T-cell (primary cell): Measurements from ENCODE around the gene RSL1D1. TPM values are rescaled to one million over a fixed set of nuclear protein-coding genes. Genes with fewer than 3 reads are reported as not detected.

Experiments used
- ATAC-seq, 4 experiments: fragments of 200-7000 bp in 3 of 4; fragments of 150-1000 bp in 1 of 4; cut with Tn5 transposase; replicated peaks in 1 of 4; 1 replicate in 3 of 4; 2 replicates in 1 of 4; pipeline ENCODE4 v1.10.0; 2021; ENCODE audit warnings: moderate library complexity in 3 of 4, mild to moderate bottlenecking in 2 of 4, moderate number of reproducible peaks in 1 of 4
- CTCF ChIA-PET, 2 donors: fragments of 300-600 bp; sonication (Branson Sonifier 250); formaldehyde crosslinking; loops; one replicate each; lab custom pipeline; 2022; ENCODE audit warnings: antibody characterized with exemption in 2 of 2; lab: Charles Lee
- POLR2A ChIA-PET, 2 donors: fragments of 300-600 bp; sonication (Branson Sonifier 250); formaldehyde crosslinking; loops; one replicate each; lab custom pipeline; 2022; ENCODE audit warnings: antibody characterized with exemption in 2 of 2; lab: Charles Lee
- DNase-seq, 35 experiments: peaks; one replicate each; pipeline versions ENCODE4 v3.0.0 to v3.0.0-alpha.2; 2013 to 2023
- H3K27ac ChIP-seq: one replicate; pipeline ENCODE4 v1.5.1; 2013; ENCODE audit warnings: low read length
- H3K27me3 ChIP-seq, 2 experiments: replicated peaks in 1 of 2; 1 replicate in 1 of 2; 2 replicates in 1 of 2; pipeline versions ENCODE4 v1.6.1 to v1.7.0; 2013; ENCODE audit warnings: low read length in 1 of 2, mixed read lengths in 1 of 2; ENCODE audit not compliant: control insufficient read depth in 2 of 2, insufficient read depth in 2 of 2; ENCODE audit errors: extremely low read depth in 1 of 2
- H3K36me3 ChIP-seq, 2 donors: 1 replicate in 1 of 2; 2 replicates in 1 of 2; pipeline versions ENCODE4 v1.6.1 to v1.7.0; 2013; ENCODE audit warnings: low read length in 1 of 2; ENCODE audit not compliant: control insufficient read depth in 2 of 2, insufficient read depth in 1 of 2; ENCODE audit errors: extremely low read depth in 1 of 2
- H3K4me1 ChIP-seq, 2 experiments: 1 replicate in 1 of 2; 2 replicates in 1 of 2; pipeline versions ENCODE4 v1.6.1 to v1.7.0; 2013; ENCODE audit warnings: low read length in 2 of 2, mixed read lengths in 1 of 2; ENCODE audit not compliant: insufficient read depth in 2 of 2, control insufficient read depth in 1 of 2; ENCODE audit errors: extremely low read depth in 1 of 2
- H3K4me3 ChIP-seq, 2 donors: 1 replicate in 1 of 2; 2 replicates in 1 of 2; pipeline versions ENCODE4 v1.5.1 to v1.7.0; 2013; ENCODE audit warnings: mild to moderate bottlenecking in 2 of 2, low read length in 1 of 2, moderate library complexity in 1 of 2; ENCODE audit not compliant: control insufficient read depth in 1 of 2; ENCODE audit errors: extremely low read depth in 1 of 2
- H3K9me3 ChIP-seq: 2 replicates; pipeline ENCODE4 v1.7.0; 2013
- H3K27ac Mint-ChIP-seq, 2 donors: one replicate each; pipeline ENCODE4 v1.8.0; 2020 to 2021; ENCODE audit warnings: mild to moderate bottlenecking in 2 of 2, mixed read lengths in 2 of 2
- H3K27me3 Mint-ChIP-seq, 2 donors: one replicate each; pipeline ENCODE4 v1.8.0; 2021 to 2022; ENCODE audit warnings: mixed read lengths in 2 of 2
- H3K36me3 Mint-ChIP-seq: one replicate; pipeline ENCODE4 v1.8.0; 2021; ENCODE audit warnings: mixed read lengths
- H3K4me1 Mint-ChIP-seq, 3 donors: one replicate each; pipeline ENCODE4 v1.8.0; 2020 to 2022; ENCODE audit warnings: mixed read lengths in 3 of 3, mild to moderate bottlenecking in 1 of 3
- H3K4me3 Mint-ChIP-seq, 3 donors: one replicate each; pipeline ENCODE4 v1.8.0; 2020 to 2022; ENCODE audit warnings: mild to moderate bottlenecking in 3 of 3, mixed read lengths in 3 of 3, moderate library complexity in 3 of 3
- H3K9me3 Mint-ChIP-seq, 3 donors: one replicate each; pipeline ENCODE4 v1.8.0; 2020 to 2022; ENCODE audit warnings: mixed read lengths in 3 of 3
- WGBS: methylation state at CpG from one replicate; pipeline ENCODE4 v1.1.5; 2013; ENCODE audit warnings: missing lambda C conversion rate; ENCODE audit not compliant: insufficient coverage; 5-methylcytosine and 5-hydroxymethylcytosine counted together
- total RNA-seq, 35 experiments: library from RNA in 6 of 35; stranded (reverse) in 6 of 35; fragments of 120-200 nt in 1 of 35; gene quantifications; one replicate each; pipeline versions ENCODE4 v1.2.1 to v1.2.4 and lab custom pipeline; 2013 to 2026

Gene RSL1D1
- total RNA-seq, 5 donors from 2014 or later (not counting 1 experiment from before 2014, with no cell fraction given) = 165 to 205 (median 180) TPM

DNA sequence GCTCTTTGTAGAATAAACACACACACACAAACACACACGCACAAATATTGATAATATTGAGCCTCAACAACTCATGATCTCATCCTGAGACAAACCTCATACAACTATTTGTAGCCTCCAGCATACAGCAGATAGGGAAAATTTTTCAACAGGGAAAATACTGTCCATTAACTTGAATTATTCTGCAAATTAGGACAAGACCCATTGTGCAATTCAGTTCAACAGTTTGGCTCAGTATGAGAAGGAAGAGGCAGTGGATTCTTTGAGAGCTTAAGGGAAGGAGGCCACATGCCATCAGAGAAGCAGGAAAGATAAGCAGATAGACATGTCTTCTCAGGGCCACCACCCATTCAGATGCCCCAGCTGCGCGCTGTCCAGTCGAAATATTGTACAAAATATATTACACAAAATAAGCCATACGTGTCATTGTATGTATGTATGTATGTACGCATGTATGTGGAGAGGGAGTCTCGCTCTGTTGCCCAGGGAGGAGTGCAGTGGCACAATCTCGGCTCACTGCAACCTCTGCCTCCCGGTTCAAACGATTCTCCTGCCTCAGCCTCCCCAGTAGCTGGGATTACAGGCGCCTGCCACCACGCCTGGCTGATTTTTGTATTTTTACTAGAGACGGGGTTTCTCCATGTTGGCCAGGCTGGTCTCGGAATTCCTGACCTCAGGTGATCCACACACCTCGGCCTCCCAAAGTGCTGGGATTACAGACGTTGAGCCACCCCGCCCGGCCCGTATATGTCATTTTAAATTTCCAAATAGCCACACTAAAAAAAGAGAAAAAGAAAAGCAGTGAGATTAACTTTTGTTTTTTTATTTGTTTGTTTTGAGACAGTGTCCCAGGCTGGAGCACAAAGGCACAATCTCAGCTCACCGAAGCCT, 56.1 kb downstream of the RSL1D1 start:
- ChIA-PET POLR2A (interaction anchor here in 1 of 2 donors (0.6 kb wide), 1 partner anchor 58 kb away, joined by 3 read pairs; no protein-coding TSS in a partner anchor), CTCF (interaction anchor here in 1 of 2 donors (4.0 kb wide), 1 partner anchor 10 kb away, joined by 37 read pairs; no protein-coding TSS in a partner anchor)
- H3K27me3 ChIP-seq = no peaks in the 10 kb centered on the region
- peaks cover 39 to 68% of the 10 kb centered on the region in 2 experiments for H3K4me1 ChIP-seq
- H3K27me3 Mint-ChIP-seq = no peaks in the 10 kb centered on the region
- H3K9me3 Mint-ChIP-seq = no peaks in the 10 kb centered on the region
- peak overlapping the region; percentile 86 to 96 for H3K4me3 ChIP-seq
- peak overlapping the region; percentile 91 to 94 for H3K27ac Mint-ChIP-seq
- peaks cover 0 to 2% of the 10 kb centered on the region in 2 donors for H3K36me3 ChIP-seq
- peak overlapping the region; percentile 88 for H3K27ac ChIP-seq
- no peaks in the 10 kb centered on the region for H3K9me3 ChIP-seq
- peak overlapping the region; percentile 90 to 93 (median 90) for H3K4me3 Mint-ChIP-seq
- H3K4me1 Mint-ChIP-seq = peaks cover 81 to 86% (median 82%) of the 10 kb centered on the region in 3 donors
- peaks cover 6% of the 10 kb centered on the region for H3K36me3 Mint-ChIP-seq
- 81% methylated on average over 7 of the region's 20 CpGs for WGBS
- DNase-seq = no peak
- no peak for ATAC-seq

- peaks cover 0 to 2% of the 10 kb centered on the region in 2 donors for H3K36me3 ChIP-seq
- Mint-ChIP-seq H3K36me3 (peaks cover 9% of the 10 kb centered on the region), H3K4me3 (peak overlapping the region; percentile 90 to 93 (median 90)), H3K4me1 (peaks cover 78 to 81% (median 78%) of the 10 kb centered on the region in 3 donors), H3K9me3 (no peaks in the 10 kb centered on the region), H3K27me3 (no peaks in the 10 kb centered on the region), H3K27ac (peak overlapping the region; percentile 91 to 94)
- ChIA-PET CTCF (no interaction called here), POLR2A (no interaction called here)
- peak overlapping the region; percentile 19 for H3K27ac ChIP-seq
- H3K27me3 ChIP-seq = no peaks in the 10 kb centered on the region
- peaks cover 37 to 61% of the 10 kb centered on the region in 2 experiments for H3K4me1 ChIP-seq
- ATAC-seq (no peak), DNase-seq (no peak)
- no peak overlapping the region for H3K4me3 ChIP-seq
- no peaks in the 10 kb centered on the region for H3K9me3 ChIP-seq
- 29% methylated on average over 1 of the region's 2 CpGs for WGBS
These were observed 56.9 kb downstream of the RSL1D1 start for GRCh38 chr16:11794447-11794846.

DNA sequence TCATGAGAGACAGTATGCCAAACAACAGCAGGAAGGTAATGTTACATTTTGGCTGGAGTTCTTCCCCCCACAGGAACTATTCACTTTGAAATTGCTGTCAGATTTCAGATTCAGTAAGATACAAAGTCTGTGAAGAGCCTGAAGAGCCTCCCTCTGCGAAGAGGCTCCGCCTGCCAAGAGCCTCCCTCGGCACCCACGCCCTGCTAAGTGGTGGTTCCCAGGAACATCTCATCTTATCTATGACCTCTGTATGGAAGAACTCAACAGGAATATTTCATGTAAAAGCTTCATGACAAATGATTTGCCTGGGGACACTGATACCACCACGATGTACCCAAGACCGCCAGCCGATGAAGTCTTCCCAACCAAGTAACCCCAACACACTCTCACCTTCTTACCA, 57.5 kb downstream of the RSL1D1 start:
- CTCF ChIA-PET = interaction anchor here in 1 of 2 donors (1.2 kb wide), 1 partner anchor 45 kb away, joined by 4 read pairs; no protein-coding TSS in a partner anchor
- no peak overlapping the region for H3K4me3 ChIP-seq
- H3K36me3 Mint-ChIP-seq = peaks cover 9% of the 10 kb centered on the region

DNA sequence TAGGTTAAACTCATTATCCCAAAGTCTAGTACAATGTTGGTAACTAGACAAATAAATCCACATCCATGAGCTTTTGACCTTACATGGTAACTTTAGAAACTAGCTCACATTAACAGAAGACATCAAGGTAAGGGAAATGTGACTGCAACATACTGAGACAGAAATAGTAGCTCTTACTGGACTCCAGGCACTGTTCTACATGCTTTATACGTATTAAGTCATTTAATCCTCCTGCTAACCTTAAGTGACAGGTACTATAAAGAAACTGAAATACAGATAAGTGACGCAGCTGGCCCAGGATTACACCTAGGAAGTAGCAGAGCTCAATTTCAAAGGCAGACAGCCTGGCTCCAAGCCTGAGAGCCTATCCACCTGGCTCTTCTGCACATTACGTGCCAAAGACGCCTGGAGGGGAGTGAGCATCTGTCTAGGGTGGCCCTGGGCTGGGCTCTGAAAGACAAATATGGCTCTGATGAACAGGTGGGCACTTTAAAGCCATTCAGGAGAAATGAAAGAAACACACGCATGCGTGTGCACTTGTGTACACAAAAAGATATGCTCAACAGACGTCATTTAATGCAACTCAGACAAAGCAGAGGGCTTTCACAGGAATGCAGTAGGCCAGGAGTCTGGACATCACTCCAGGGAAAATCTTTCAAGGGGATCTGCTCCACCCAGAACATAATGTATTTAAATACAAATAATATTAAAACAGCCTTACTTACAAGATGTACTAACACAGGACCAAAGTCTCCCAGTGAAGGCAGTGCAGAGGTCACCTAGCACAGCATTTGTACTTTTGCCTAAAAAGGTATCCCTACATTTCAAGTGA, 58.7 kb downstream of the RSL1D1 start:
- DNase-seq (peak in 19 of 35 experiments; percentile 15 to 68 (median 39)), ATAC-seq (peak in 1 of 4 experiments; percentile 15)
- peak overlapping the region; percentile 24 to 61 (median 34) for H3K4me3 Mint-ChIP-seq
- H3K4me1 Mint-ChIP-seq = peaks cover 73 to 80% (median 75%) of the 10 kb centered on the region in 3 donors
- H3K27me3 ChIP-seq = no peaks in the 10 kb centered on the region
- H3K4me3 ChIP-seq = no peak overlapping the region
- H3K4me1 ChIP-seq = peaks cover 29 to 60% of the 10 kb centered on the region in 2 experiments
- WGBS = 84% methylated on average over 3 of the region's 7 CpGs
- no peaks in the 10 kb centered on the region for H3K27me3 Mint-ChIP-seq
- peak overlapping the region; percentile 81 to 94 for H3K27ac Mint-ChIP-seq
- H3K36me3 Mint-ChIP-seq = peaks cover 9% of the 10 kb centered on the region
- no peaks in the 10 kb centered on the region for H3K9me3 Mint-ChIP-seq
- peaks cover 0 to 2% of the 10 kb centered on the region in 2 donors for H3K36me3 ChIP-seq
- H3K9me3 ChIP-seq = no peaks in the 10 kb centered on the region
- peak overlapping the region; percentile 22 for H3K27ac ChIP-seq
- CTCF ChIA-PET = interaction anchor here (0.5 to 1.3 kb wide), 4 partner anchors 8 to 636 kb away, joined by 3 to 6 read pairs (median 4); no protein-coding TSS in a partner anchor
- POLR2A ChIA-PET = interaction anchor here (0.6 to 1.5 kb wide), 6 partner anchors 9 to 58 kb away, joined by 3 to 5 read pairs (median 4); partner anchors contain the start of gene RSL1D1 (in 1 of the 2)

More for the DNA sequence above, 57.5 kb downstream of the RSL1D1 start:
- DNase-seq = no peak
- peak overlapping the region; percentile 66 to 93 (median 90) for H3K4me3 Mint-ChIP-seq
- 47% methylated on average over 7 of the region's 7 CpGs for WGBS
- peaks cover 36 to 60% of the 10 kb centered on the region in 2 experiments for H3K4me1 ChIP-seq
- peak overlapping the region; percentile 91 to 94 for H3K27ac Mint-ChIP-seq
- no peaks in the 10 kb centered on the region for H3K9me3 Mint-ChIP-seq
- ATAC-seq = no peak
- H3K9me3 ChIP-seq = no peaks in the 10 kb centered on the region
- H3K4me1 Mint-ChIP-seq = peaks cover 75 to 81% (median 76%) of the 10 kb centered on the region in 3 donors
- no peaks in the 10 kb centered on the region for H3K27me3 Mint-ChIP-seq
- no peaks in the 10 kb centered on the region for H3K27me3 ChIP-seq
- H3K36me3 ChIP-seq = peaks cover 0 to 2% of the 10 kb centered on the region in 2 donors
- H3K27ac ChIP-seq = peak overlapping the region; percentile 21
- POLR2A ChIA-PET = no interaction called here

DNA sequence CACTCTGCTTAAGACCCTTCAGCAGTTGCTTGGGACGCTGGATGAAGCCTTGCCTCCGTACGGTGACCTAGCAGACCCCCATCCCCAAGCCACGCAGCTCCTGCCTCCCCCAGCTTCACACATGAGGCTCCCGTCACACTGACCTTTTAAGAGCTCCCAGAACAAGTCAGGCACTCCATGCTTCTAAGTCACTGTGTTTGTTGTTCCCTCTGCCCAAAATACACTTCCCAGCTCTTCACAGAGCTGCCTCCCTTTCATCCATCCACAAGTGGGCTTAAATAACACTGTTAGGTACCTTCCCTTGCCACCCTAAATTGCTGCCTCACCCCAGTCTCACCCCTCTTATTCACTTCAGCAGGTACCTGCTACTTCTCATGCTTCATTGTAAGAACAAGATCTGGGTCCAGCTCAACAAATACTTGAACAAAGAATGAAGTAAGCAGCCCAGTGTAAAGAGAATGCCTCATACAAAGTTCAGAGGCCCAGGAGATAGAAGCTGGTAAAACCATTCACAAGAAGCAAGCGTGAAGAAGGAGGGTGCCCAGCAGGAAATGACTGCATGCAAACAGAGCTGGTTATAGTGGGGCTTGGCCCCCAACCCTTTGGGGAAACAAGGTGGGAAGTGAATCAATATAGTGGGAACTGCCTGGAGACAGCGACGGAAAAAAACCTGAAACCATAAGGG, 60.1 kb downstream of the RSL1D1 start:
- H3K9me3 Mint-ChIP-seq = no peaks in the 10 kb centered on the region
- WGBS = 89% methylated on average over 6 of the region's 8 CpGs
- peaks cover 9% of the 10 kb centered on the region for H3K36me3 Mint-ChIP-seq
- H3K36me3 ChIP-seq = peaks cover 0 to 2% of the 10 kb centered on the region in 2 donors
- no peaks in the 10 kb centered on the region for H3K27me3 Mint-ChIP-seq
- peak overlapping the region; percentile 45 to 80 for H3K27ac Mint-ChIP-seq
- peaks cover 84 to 92% (median 87%) of the 10 kb centered on the region in 3 donors for H3K4me1 Mint-ChIP-seq
- H3K4me1 ChIP-seq = peaks cover 40 to 69% of the 10 kb centered on the region in 2 experiments
- ChIA-PET CTCF (interaction anchor here in 1 of 2 donors (1.1 to 1.3 kb wide), 2 partner anchors 11 to 47 kb away, joined by 3 to 4 read pairs; no protein-coding TSS in a partner anchor), POLR2A (interaction anchor here (0.6 to 1.5 kb wide), 3 partner anchors 8 to 20 kb away, joined by 3 to 5 read pairs (median 3); no protein-coding TSS in a partner anchor)
- H3K27me3 ChIP-seq = no peaks in the 10 kb centered on the region
- no peaks in the 10 kb centered on the region for H3K9me3 ChIP-seq
- no peak overlapping the region for H3K27ac ChIP-seq
- no peak overlapping the region for H3K4me3 ChIP-seq
- H3K4me3 Mint-ChIP-seq = peak overlapping the region in 1 of 3 donors; percentile 54
- no peak for ATAC-seq
- no peak for DNase-seq
